Suprapubic skin (tissue), 4 donors: Measurements from ENCODE around the gene GPC4. TPM values are rescaled to one million over a fixed set of nuclear protein-coding genes. Genes with fewer than 3 reads are reported as not detected.

Experiments
- DNase-seq, 2 donors: peaks; one replicate each; pipeline ENCODE4 v3.0.0-alpha.2; 2019; ENCODE audit warnings: low spot score in 2 of 2
- H3K27ac ChIP-seq: fragments of 200-600 bp; sonication (generic); one replicate; pipeline ENCODE4 v1.5.1; 2019
- H3K27me3 ChIP-seq: fragments of 200-600 bp; sonication (generic); one replicate; pipeline ENCODE4 v1.5.1; 2019
- H3K36me3 ChIP-seq: fragments of 200-600 bp; sonication (generic); one replicate; pipeline ENCODE4 v1.5.1; 2019
- H3K4me1 ChIP-seq: fragments of 200-600 bp; sonication (generic); one replicate; pipeline ENCODE4 v1.5.1; 2019
- H3K4me3 ChIP-seq: fragments of 200-600 bp; sonication (generic); one replicate; pipeline ENCODE4 v1.5.1; 2019; ENCODE audit warnings: mild to moderate bottlenecking
- H3K9me3 ChIP-seq: fragments of 200-600 bp; sonication (generic); one replicate; pipeline ENCODE4 v1.5.1; 2019
- CTCF ChIP-seq, 2 donors: fragments of 200-600 bp in 1 of 2; fragments of 450-650 bp in 1 of 2; sonication (generic) in 1 of 2; IDR thresholded peaks; one replicate each; pipeline ENCODE4 v1.5.1; 2016 to 2019; ENCODE audit warnings: antibody characterized with exemption in 2 of 2, mild to moderate bottlenecking in 1 of 2, moderate library complexity in 1 of 2
- EP300 ChIP-seq: sonication (generic); formaldehyde crosslinking; IDR thresholded peaks from one replicate; pipeline ENCODE4 v1.6.1; 2017; ENCODE audit warnings: antibody characterized with exemption
- POLR2A ChIP-seq, 2 donors: fragments of 450-650 bp; IDR thresholded peaks; one replicate each; pipeline ENCODE4 v1.6.1; 2017; ENCODE audit warnings: antibody characterized with exemption in 2 of 2, mild to moderate bottlenecking in 2 of 2, moderate library complexity in 2 of 2
- POLR2AphosphoS5 ChIP-seq, 3 donors: sonication (generic); formaldehyde crosslinking; IDR thresholded peaks; one replicate each; pipeline ENCODE4 v1.6.1; 2017; ENCODE audit warnings: antibody characterized with exemption in 3 of 3
- WGBS: methylation state at CpG from one replicate; pipeline ENCODE4 v1.1.5; 2018; 5-methylcytosine and 5-hydroxymethylcytosine counted together
- total RNA-seq, 4 donors: library from RNA; depleted of rRNA; stranded (reverse); fragments of >200 nt; gene quantifications; one replicate each; pipeline ENCODE4 v1.1.0, GENCODE V29; 2016

GPC4 gene
- total RNA-seq, 4 donors from 2014 or later: 2.3 to 4.1 (median 3.1) TPM

DNA sequence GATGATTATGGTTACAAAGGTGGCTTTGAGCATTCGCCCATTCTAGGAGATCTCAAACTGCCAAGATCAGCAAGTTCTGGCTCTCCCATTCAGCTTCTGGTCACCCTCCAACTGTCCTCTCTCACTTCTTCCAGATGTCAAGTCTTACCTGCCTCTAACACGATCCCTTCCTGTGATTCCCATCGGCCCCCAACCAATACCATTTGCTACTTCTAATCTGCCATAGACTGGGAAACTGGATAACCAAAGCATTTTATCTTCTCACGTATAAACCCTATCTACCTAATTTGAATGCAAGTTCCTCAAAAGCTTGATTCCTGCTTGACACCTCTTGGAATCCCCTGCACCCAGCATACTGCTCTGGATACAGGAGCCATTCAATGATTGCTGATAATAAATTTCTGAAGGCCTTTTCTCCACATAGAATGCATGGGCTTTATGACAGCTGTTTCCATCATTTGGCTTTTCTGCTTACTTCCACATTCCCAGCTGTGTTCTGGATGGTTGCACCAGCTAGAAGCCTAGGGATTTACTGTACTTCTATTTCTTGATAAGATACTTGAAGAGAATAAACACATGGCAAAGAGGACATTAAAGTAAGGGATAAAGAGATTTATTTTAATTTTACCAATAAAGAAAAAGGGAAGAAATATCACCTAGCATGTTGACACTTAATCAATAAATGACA lies 9.6 kb downstream of the GPC4 start:
- Histone ChIP-seq H3K27me3 (no peaks in the 10 kb centered on the region), H3K27ac (no peak overlapping the region), H3K36me3 (no peaks in the 10 kb centered on the region), H3K9me3 (no peaks in the 10 kb centered on the region), H3K4me3 (no peak overlapping the region), H3K4me1 (no peaks in the 10 kb centered on the region)
- DNase-seq: no peak
- 89% methylated on average over 4 of the region's 4 CpGs for WGBS
- TF ChIP-seq POLR2A (IDR thresholded peaks at IDR 0.05) (no peak), EP300 (no peak), CTCF (IDR thresholded peaks at IDR 0.05) (no peak)

- Histone ChIP-seq H3K36me3 (no peaks in the 10 kb centered on the region), H3K9me3 (no peaks in the 10 kb centered on the region), H3K4me1 (no peaks in the 10 kb centered on the region), H3K27me3 (no peaks in the 10 kb centered on the region), H3K4me3 (no peak overlapping the region), H3K27ac (no peak overlapping the region)
- no peak for DNase-seq
- 87% methylated on average over 4 of the region's 4 CpGs for WGBS
- TF ChIP-seq EP300: no peak
- no peak for TF ChIP-seq POLR2AphosphoS5 (IDR thresholded peaks at IDR 0.05)
- no peak for TF ChIP-seq POLR2A (IDR thresholded peaks at IDR 0.05)
Measured at GRCh38 chrX:133403984-133404383, 11.3 kb downstream of the GPC4 start.

- no peaks in the 10 kb centered on the region for H3K27me3 ChIP-seq
- no peak for TF ChIP-seq EP300
- no peak for TF ChIP-seq CTCF (IDR thresholded peaks at IDR 0.05)
- no peak for TF ChIP-seq POLR2AphosphoS5 (IDR thresholded peaks at IDR 0.05)
- TF ChIP-seq POLR2A (IDR thresholded peaks at IDR 0.05): no peak
- no peak overlapping the region for H3K27ac ChIP-seq
- 75% methylated on average over 10 of the region's 10 CpGs for WGBS
- no peaks in the 10 kb centered on the region for H3K36me3 ChIP-seq
- H3K4me1 ChIP-seq: no peaks in the 10 kb centered on the region
- H3K4me3 ChIP-seq: no peak overlapping the region
- no peak for DNase-seq
- no peaks in the 10 kb centered on the region for H3K9me3 ChIP-seq
Measured at GRCh38 chrX:133402830-133403625, 12.3 kb downstream of the GPC4 start.

DNA sequence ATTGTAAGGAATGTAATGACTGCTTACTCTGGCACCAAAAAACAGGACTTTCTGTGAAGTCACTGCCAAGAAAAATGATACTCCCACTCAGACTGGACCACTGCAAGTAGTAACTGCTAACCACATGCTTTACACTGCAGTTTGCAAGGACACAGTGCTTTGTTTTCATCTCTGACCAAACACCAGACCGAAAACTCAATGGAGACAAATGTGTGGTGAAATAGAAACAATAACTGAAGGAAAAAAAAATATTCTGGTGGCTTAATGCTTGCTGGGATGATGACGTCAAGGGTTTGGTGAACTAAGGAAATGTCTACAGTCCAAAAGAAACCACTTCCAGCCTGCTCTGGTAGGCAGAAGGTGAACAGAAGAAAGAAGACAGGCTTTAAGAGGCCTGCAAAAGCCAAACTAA lies 13.2 kb downstream of the GPC4 start:
- Histone ChIP-seq H3K27me3 (no peaks in the 10 kb centered on the region), H3K9me3 (no peaks in the 10 kb centered on the region), H3K27ac (no peak overlapping the region), H3K36me3 (no peaks in the 10 kb centered on the region), H3K4me1 (no peaks in the 10 kb centered on the region), H3K4me3 (no peak overlapping the region)
- no peak for DNase-seq
- TF ChIP-seq POLR2A (IDR thresholded peaks at IDR 0.05): no peak
- TF ChIP-seq POLR2AphosphoS5 (IDR thresholded peaks at IDR 0.05): no peak
- no peak for TF ChIP-seq EP300
- TF ChIP-seq CTCF (IDR thresholded peaks at IDR 0.05): no peak
- 45% methylated on average over 2 of the region's 2 CpGs for WGBS

- Histone ChIP-seq H3K27ac (no peak overlapping the region), H3K4me1 (no peaks in the 10 kb centered on the region), H3K4me3 (no peak overlapping the region), H3K36me3 (no peaks in the 10 kb centered on the region), H3K27me3 (no peaks in the 10 kb centered on the region), H3K9me3 (no peaks in the 10 kb centered on the region)
- WGBS: 38% methylated on average over 1 of the region's 1 CpG
- no peak for TF ChIP-seq POLR2AphosphoS5 (IDR thresholded peaks at IDR 0.05)
- TF ChIP-seq CTCF (IDR thresholded peaks at IDR 0.05): no peak
- no peak for TF ChIP-seq EP300
- TF ChIP-seq POLR2A (IDR thresholded peaks at IDR 0.05): no peak
- no peak for DNase-seq
Measured at GRCh38 chrX:133401536-133401935, 13.8 kb downstream of the GPC4 start.
